HG02970 (cell line): ENCODE data around the gene ULK2.

Experiments
- ATAC-seq: cut with Tn5 transposase; IDR thresholded peaks from one replicate; pipeline ENCODE4 v1.9.1; 2021; ENCODE audit warnings: mild to moderate bottlenecking, moderate library complexity, moderate number of reproducible peaks; ENCODE audit not compliant: unreplicated experiment, low FRiP score

Gene ULK2

DNA sequence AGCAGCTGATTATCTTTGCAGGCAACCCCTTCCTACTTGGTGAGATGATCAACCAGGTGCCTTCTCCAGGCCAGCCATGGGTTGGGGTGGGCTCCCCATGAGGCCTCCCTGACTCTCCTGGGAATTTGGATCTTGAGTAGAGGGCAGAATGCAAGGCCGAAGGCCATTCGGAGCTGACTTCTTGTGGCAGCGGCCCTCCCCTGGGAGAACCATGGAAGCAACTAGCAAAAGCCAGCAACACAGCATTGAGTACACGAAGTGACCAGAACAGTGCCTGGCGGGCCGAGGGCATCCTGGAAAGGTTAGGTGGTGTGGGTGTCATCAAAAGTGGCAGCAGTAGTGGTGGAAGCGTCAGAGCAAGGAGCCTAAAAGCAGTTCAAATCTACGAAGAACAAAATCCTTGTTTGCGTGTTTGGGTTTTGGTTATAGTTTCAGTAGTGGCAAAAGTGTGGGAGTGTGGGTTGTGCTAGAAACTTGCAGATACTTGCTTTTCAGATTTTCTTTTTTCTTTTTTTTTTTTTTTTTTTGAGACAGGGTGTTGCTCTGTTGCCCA, 117.6 kb downstream of the ULK2 start:
- no peak for ATAC-seq

DNA sequence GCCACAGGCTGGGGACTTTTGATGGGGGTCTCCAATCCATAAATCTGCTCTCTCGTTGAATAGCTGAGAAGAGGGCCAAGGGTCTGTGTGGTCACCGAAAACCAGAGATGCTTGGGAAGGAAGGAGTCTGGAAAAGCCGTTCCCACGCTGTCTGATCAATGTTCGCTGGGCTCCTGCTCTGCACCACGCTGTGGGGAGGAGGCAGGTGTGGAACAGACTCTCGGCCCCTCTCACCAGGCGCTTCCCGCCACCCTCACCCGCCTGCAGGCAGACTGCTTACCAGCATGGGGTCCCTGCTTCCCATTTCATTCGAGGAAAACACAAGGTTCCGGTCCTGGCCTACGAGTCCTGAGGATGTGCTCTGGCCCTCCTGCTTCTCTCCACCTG, 118.9 kb downstream of the ULK2 start:
- ATAC-seq, result no peak

DNA sequence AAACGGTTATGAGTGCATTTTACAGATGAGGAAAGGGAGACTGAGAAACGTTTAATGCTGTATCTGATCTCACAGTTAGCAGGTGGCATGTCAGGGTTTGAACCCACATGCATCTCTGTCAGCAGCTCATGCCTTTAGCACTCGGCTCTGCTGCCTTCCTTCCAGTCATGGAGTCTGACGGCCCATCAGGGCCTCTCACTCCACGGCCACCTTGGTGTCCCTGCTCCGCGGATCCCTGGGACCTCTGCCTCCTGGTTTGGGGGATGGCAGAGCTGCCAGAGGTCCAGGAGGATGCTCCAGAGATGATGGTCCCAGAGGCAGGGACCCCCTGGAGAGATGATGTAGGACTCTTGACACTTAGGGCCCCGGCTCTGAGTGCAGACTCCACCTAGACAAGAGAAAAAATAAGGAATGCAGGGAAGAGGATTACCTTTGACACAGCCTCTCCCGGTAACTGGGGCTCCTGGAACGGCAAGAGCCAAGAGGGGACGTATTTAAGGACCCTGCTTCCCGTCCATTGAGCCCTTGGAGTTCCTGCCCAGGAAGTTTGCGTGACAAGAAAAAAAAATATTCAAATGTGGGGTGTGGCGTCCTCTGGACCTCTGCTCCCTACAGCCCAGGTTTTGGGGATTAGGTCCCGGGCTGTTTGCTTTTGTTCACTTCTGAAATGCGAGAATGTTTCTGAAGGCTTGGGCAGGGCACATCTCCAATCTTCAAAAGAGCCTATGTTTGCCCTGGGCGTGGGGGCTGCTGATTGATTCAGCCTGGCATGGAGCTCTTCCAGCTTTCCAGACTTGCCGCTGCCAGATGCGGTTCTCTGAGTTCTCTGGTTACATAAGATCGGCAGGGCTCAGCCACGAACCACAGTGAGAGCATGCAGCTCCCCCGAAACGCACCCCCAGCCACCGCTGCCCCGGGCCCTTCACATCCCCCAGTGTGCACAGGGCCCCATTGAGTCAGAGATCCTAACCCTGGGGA, 119.6 kb downstream of the ULK2 start, which contains the start of gene ALDH3A1:
ALDH3A1 (minus strand) TSS at position 470 of the 978 bp plus-strand sequence. CDS start 3,169 bp downstream, outside the sequence.
- ATAC-seq, result no peak

DNA sequence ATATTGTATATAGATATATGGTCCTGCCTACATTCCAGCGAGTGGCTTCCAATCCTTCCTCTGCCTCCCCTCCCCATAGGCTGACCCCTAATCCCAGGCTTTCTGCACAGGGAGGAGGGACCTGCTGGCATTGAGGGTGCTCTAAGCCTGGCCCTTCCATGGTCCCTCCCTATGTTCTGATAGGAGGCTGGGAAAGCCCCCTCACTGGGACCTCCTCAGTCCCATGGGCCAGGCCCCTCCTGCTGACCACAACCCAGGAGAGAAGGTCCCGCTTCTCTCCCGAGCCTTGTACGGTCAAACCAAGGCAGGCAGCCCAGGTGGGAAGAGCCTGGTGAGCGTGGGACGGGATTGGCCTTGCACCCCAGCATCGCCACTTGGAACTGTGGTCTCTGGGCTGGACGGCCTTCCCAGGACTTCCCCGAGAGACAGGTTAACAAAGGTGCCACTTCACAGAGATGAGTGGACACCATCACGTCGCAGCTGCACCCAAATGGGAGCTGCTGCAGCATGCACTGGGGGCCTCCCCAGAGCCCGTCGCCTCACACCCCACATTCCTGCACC, 120.5 kb downstream of the ULK2 start:
- no peak for ATAC-seq

DNA sequence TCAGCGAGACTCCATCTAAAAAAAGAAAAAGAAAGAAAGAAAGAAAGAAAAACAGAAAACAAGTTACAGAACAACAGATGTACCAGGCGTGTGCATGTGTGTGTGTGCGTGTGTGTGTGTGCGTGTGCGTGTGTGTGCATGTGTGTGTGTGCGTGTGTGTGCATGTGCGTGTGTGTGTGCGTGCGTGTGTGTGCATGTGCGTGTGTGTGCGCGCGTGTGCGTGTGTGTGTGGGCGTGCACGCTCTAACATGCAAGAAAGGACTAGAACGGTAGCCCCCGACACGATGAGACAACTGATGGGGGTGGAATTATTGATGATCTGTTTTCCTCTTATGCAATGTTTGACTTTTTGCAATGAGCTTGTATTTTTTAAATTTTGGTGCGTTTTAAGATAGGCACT, 121.2 kb downstream of the ULK2 start:
- no peak for ATAC-seq

DNA sequence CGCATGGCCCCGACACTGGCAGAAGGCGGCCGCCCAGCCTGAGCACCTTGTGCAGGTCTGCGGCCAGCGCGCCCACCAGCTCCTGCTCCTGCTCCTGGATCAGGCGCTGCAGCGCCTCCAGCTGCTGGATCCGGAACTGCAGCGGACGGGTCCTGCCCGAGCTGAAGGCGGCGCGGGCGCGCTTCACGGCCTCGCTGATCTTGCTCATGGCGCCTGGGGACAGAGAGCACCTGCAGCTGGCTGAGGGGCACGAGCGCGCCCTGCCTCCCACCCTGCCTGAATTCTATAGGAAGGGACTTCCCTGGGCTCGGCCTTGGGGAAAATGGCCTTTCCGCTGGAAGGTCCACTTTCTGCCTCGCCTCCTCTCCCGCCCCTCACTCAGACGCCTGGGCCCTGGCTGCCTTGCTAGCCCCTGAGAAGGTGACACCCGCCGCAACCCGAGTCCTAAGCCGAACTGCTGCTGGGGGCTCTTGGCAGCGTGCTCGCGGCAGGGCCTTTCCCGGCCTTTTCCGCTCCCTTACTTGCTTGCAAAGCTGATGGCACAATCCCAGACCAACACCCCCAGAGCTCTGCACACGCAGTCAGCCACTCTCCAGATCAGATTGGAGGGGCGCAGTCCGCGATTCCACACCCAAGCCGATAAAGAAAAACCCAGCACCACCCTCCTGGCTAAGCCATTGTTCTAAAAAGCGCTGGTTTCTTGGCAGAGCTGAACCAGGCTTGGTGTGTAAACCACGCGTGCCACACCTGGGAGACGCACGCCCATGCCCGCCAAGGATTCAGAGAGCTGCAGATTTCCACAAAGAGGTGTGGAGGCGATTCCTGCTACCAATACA, 122.6 kb downstream of the ULK2 start:
- ATAC-seq, result no peak

DNA sequence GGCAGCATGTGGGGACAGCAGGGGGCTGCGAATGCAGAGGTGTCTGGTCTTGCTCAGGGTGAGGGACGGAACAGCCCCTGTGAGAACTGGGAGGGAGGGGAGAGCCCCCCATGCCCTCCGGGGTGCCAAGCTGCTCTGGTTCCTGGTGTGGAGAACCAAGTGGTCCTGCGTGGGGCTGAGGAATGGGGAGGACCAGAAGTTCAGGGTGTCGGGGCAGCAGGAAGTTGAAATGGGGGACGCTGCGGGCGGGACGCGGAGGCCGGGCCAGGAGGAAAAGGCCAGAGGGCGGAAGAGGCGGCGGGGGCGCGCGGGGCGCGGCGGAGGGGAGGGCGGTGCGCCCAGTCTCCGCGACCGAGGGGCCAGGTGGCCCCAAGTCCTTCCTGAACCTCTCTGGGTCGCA, 123.2 kb downstream of the ULK2 start:
- ATAC-seq, result no peak

DNA sequence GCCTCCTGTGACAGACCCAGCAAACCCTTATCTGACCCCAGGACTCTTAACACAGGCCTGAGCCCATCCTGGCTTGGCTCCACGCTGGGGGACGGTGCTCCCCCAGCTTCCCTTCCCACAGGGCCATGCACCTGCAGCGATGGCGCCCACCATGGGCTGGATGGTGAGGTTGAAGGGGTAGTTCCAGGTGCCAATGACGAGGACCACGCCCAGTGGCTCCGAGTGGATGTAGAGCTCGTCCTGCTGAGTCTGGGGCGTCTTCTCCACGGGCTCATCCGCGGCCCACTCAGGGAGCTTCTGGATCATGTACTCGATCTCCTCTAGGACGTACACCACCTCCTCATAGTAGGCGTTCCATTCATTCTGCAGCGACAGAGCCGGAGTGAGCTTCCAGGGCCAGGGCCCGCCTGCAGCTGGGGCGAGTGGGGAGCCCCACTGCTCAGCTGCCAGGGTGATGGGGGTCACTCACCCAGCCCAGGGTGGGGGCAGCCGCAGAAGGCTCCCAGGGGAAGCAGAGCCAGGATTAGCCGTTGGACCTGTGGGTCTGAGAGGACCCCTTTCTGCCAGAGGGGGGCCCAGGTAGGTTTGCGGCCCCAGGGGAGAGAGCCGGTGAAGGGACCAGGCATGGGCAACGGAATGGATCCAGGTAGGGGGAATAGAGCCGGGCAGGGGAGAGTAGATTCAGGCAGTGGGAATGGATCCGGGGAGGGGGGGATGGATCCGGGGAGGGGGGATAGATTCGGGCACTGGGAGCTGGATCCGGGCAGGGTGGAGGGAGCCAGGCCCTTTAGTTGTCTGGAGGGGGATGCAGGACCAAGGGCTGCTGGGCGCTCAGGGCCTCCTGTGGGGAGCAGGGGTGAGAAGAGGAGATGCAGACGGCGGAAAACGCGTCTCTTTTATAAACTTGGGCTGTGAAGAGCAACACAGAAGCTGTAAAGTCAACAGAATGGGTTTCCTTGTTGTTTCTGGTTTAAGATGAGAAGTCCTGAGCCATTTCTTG, 124.3 kb downstream of the ULK2 start:
- ATAC-seq, result no peak

DNA sequence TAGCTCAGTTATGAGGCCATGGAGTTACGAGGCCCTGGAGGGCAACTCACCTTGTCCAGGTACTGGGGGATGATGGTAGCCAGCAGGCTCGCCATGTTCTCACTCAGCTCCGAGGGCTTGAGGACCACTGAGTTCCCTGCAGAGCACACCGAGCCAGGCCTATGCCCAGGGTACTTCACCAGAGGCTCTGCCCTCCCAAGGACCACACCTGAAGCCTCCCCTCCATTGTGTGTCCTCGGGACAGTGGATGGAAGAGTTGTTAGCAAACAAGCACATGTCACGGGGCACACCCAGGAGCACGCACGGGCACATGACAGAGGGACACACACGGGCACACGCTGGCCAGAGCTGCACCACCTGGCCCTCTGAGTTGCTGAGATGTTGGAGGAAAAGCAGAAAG, 125.2 kb downstream of the ULK2 start:
- ATAC-seq, result no peak

DNA sequence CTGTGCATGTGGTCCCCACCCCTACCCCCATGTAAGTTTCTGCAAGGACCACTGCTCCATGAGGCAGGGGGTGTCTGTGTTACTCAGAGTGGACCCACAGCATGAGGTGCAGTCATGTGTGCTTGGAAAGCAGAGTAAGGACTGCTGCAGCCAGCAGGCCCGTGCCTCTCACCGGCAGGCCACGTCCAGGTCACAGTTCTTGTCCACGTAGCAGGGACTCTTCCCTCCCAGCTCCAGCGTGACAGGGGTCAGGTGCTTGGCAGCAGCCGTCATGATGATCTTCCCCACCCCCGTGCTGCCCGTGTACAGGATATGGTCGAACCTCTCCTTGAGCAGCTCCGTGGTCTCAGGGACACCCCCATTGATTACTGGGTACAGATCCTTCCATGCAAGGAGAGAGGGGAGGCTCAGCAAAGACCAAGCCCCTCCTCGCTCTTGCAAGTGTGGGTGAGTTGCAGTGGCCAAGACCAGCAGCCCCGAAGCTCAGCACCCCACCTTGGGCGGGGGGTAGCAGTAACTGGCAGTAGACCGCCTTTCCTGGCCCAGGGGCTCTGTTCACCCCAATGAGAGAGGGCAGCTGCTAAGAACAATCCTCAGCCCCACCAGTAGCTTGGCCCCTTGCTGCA, 125.8 kb downstream of the ULK2 start:
- ATAC-seq, result no peak

DNA sequence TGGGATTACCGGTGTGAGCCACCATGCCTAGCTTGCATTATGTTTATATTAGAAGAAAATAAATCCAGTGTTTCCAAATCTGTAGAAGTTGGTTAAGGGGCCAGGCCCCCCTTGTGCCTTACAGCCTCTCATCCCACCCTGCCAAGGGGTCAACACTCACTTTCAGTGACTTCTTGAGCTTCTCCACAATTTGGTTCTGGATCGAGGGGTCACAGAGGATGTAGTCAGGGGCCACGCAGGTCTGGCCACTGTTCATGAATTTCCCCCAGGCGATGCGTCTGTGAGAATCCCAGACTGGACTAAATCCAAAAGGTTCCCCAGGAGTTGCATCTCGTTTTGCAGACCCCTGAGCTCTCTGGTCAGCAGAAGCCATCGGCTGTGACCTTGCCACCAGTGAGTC, 126.8 kb downstream of the ULK2 start:
- ATAC-seq, result no peak

DNA sequence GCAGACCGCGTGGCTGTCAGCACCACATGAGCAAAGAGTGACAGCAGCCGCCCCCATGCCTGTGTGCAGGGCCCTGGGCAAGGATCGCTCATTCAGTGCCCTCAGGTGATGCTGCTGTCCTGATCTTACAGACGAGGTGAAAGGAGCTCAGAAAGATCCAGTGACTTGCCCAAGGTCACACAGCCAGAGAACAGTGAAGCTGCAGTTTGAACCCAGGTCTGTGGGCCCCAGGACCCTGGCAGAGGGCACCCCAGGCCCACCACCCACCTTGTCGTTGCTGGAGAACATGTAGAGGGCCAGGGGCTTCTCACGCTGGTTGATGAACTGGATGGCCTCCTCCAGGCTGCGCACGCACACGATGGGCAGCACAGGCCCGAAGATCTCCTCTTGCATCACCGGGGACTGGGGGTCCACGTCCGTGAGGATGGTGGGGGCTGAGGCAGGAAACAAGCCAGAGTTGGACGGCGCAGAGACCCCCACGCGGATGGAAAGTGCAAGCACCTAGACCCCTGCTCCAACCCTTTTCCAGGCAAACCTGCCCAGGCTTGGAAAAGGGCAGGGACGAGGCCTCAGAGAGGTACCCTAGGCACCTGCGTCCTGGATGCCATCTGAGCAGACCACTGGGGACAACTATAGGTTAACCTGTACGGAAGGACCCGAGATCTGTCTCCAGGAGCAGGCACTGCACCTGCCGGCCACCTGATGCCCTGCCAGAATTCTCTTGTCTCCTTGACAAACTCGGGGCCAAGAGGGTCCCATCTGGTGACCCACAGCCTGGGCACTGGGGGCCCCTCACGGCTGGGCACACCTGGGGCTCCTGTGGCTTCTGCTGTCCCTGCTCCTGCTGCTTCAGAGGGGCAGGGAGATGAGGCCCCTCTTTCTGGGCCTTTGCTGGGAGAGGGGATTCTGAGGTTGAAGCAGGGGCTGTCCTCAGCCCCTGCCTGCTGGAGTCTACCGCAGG, 128.2 kb downstream of the ULK2 start:
- no peak for ATAC-seq

DNA sequence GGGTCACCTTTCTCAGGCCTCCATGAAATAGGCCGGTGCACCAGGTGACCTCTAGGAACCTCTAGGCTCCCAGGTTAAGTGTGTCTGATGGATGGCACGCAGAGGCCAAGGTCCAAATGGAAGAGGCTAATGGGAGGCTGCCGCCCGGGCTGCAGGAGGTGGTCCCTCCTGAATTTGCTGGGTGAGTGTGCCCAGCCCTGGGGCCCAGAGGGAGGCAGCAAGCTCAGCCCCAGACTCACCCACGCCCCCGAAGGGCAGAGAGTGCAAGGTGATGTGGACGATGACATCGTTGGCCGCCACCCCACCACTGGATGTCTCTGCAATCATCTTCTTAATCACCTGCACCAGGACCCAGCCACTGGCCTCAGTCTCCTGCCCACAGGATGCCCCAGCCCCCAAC, 129.0 kb downstream of the ULK2 start:
- no peak for ATAC-seq

DNA sequence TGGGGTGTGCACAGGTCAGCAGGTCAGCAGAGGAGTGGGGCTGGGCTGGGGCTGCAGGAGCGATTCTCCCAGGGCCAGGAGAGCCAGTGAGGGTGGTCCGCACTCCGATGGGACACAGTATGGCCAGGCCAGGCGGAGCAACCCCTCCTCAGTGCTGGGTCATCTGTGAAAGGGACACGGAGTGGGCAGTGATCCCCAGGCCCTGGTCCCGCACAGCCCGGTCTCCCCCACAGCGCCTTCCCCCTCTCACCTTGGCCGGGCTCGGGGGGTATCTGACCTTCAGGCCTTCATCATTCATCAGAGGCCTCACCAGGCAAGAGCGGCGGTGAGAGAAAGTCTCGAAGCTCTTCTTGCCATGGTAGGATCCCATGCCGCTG, 129.7 kb downstream of the ULK2 start:
- no peak for ATAC-seq

DNA sequence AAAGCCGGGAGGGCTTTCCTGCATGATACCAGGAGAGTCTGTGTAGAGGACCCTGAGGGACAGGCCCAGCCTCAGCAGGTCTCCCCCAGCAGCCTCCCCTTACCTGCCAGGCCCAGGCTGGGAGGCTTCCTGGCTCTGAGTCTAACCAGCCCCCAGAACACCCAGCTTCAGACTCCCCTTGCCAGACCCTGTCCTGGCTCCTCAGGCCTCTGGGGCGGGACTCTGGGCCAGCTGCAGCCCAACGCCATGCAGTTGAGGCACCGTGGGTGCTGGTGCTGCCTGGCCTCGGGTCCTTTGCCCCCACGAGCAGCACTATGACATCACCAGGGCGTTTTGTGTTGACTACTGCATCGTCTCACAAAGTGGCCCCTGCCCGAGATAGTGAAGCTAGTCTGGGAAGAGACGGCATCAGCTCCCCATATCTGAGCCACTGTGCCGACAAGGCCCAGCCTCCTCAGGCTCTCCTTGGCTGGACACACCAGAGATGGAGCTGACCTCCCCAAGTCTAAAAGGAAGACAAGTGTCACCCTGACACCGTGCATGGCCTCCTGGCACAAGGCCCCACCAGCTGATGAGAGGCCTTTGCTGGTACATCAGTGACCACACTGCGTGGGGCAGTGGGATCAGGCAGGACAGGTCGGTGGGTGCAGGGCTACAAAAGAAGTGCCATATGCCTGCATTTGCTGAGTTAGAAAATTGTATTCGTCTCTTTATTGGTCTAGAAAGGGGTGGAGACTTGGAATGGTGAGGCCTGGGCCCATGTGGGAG, 130.2 kb downstream of the ULK2 start:
- ATAC-seq, result no peak

DNA sequence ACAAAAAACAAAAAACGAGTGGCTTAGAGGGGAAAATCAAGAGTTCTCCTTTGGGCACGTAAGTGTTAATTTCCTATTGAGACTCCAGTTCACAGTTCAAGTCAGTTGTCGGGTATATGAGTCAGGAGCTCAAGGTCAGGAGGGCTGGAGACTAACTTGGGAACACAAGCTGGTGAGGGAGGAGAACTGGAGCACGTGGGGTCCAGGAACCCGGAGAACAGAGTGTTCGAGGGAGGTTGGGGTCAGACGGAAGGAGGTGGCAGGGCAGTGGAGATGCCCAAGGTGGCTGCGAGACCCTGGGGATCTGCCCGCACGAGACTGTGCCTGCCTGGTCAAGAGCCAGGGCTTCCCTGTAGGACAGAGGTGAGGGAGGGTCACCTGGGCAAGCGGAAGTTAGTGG, 131.7 kb downstream of the ULK2 start:
- ATAC-seq, result no peak

DNA sequence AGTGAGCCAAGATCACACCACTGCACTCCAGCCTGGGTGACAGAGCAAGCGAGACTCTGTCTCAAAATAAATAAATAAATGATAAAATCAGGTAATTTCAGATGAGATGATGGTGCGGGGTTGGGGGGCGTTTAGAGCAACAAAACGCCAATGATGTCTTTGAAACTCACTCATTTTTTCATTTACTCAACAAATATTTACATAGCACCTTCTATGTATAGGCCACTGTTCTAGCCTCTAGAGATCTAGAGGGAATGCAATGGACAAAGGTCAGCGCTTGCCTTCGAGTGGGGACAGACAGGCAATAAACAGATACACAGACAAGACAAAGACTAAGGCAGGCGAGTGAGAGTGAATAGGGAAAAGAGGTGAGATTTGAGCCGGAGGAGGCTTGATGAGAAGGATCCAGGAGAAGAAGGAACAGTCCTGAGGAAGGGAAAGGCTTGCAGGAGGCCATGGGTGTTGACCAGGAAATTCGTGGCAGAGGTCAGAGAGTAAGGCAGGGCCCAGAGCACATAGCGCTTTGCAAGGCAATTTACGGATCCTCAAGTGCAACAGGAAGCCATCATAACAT, 133.7 kb downstream of the ULK2 start:
- ATAC-seq, result no peak
